HL-60 (cell line): ENCODE results near the gene RAC2.

Source experiments
- POLR2AphosphoS5 ChIP-seq: IDR thresholded peaks from 2 replicates; pipeline ENCODE4 v1.6.1; 2012; ENCODE audit warnings: low read depth
- TF ChIP-seq, protein P1 (sequence below): IDR thresholded peaks from one replicate; pipeline ENCODE4 v1.5.1; 2011; ENCODE audit warnings: low read length, control low read depth, inconsistent platforms; ENCODE audit not compliant: insufficient read depth

DNA sequence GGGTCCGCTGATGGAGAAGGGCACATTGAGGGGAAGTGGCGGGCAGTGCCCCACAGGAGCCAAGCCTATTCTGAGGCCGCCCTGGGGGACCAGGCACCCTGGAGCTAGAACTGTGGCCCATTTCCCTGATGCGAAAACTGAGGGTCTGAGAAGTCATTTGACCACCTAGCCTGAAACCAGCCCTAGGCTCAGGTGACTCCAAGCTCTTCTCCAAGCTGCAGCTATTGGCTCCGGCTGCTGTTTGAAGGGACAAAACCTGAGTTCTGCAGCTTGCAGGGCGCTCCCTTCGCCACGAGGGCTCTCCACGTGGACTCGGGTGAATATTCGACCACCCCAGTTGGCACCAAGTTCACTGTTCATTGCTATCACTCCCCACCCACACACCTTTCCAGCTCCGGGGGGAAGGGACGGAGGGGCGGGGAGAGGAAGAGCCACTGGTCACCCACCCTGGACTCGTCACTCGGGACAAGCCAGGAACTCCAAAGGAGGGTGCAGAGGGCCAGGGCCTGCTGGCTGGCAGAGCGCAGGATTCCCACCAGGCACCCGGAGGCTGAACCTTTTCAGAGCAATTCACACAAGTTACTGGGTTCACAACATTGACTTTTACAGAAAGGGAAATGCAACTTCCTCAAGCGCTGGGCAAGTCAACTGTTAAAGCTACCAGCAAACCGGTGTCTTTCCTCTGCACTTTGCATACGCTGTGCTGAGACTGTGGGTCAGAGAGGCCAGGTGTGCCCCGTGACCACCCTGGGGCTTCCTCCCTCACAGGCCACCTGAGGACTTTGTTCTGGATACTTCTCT, 1.1 kb upstream of the RAC2 start:
- no peak for TF ChIP-seq POLR2AphosphoS5
- TF ChIP-seq, protein P1, sequence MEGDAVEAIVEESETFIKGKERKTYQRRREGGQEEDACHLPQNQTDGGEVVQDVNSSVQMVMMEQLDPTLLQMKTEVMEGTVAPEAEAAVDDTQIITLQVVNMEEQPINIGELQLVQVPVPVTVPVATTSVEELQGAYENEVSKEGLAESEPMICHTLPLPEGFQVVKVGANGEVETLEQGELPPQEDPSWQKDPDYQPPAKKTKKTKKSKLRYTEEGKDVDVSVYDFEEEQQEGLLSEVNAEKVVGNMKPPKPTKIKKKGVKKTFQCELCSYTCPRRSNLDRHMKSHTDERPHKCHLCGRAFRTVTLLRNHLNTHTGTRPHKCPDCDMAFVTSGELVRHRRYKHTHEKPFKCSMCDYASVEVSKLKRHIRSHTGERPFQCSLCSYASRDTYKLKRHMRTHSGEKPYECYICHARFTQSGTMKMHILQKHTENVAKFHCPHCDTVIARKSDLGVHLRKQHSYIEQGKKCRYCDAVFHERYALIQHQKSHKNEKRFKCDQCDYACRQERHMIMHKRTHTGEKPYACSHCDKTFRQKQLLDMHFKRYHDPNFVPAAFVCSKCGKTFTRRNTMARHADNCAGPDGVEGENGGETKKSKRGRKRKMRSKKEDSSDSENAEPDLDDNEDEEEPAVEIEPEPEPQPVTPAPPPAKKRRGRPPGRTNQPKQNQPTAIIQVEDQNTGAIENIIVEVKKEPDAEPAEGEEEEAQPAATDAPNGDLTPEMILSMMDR: no peak
